Activated naive CD8-positive, alpha-beta T cell (primary cell): ENCODE measurements around the gene SEC24D.
"Not testable (repeated sequence)": the region's sequence is repeated elsewhere in the genome, so short reads cannot be mapped to it uniquely, and the experiment has no call there.

Experiments used
- H3K27ac Mint-ChIP-seq: one replicate; pipeline ENCODE4 v1.8.0; 2021; ENCODE audit warnings: mixed read lengths
- H3K27me3 Mint-ChIP-seq: one replicate; pipeline ENCODE4 v1.8.0; 2021; ENCODE audit warnings: mixed read lengths
- H3K36me3 Mint-ChIP-seq: one replicate; pipeline ENCODE4 v1.8.0; 2021; ENCODE audit warnings: mixed read lengths
- H3K4me1 Mint-ChIP-seq: one replicate; pipeline ENCODE4 v1.8.0; 2021; ENCODE audit warnings: low read depth, mixed read lengths
- H3K4me3 Mint-ChIP-seq: one replicate; pipeline ENCODE4 v1.8.0; 2021; ENCODE audit warnings: mild to moderate bottlenecking, mixed read lengths
- H3K9me3 Mint-ChIP-seq: one replicate; pipeline ENCODE4 v1.8.0; 2021; ENCODE audit warnings: low read depth, mixed read lengths

SEC24D gene

GRCh38 chr4:118776955-118777640, 58.8 kb downstream of the SEC24D start:
- H3K4me3 Mint-ChIP-seq, H3K27ac Mint-ChIP-seq, H3K27me3 Mint-ChIP-seq, H3K36me3 Mint-ChIP-seq, H3K9me3 Mint-ChIP-seq, H3K4me1 Mint-ChIP-seq: not testable (repeated sequence)

GRCh38 chr4:118776157-118776954, 59.6 kb downstream of the SEC24D start:
- Mint-ChIP-seq H3K4me3 (no peak overlapping the region), H3K27ac (no peak overlapping the region), H3K36me3 (peaks cover 2% of the 10 kb centered on the region), H3K4me1 (no peaks in the 10 kb centered on the region), H3K9me3 (no peaks in the 10 kb centered on the region), H3K27me3 (no peaks in the 10 kb centered on the region)

GRCh38 chr4:118775405-118775804, 60.5 kb downstream of the SEC24D start:
- Mint-ChIP-seq H3K36me3 (no peaks in the 10 kb centered on the region), H3K9me3 (no peaks in the 10 kb centered on the region), H3K4me1 (no peaks in the 10 kb centered on the region), H3K4me3 (no peak overlapping the region), H3K27me3 (no peaks in the 10 kb centered on the region), H3K27ac (peak overlapping the region; percentile 37)

GRCh38 chr4:118774989-118775388, 60.9 kb downstream of the SEC24D start:
- Mint-ChIP-seq H3K27me3 (no peaks in the 10 kb centered on the region), H3K9me3 (no peaks in the 10 kb centered on the region), H3K4me3 (no peak overlapping the region), H3K27ac (no peak overlapping the region), H3K4me1 (no peaks in the 10 kb centered on the region), H3K36me3 (peaks cover 2% of the 10 kb centered on the region)

- H3K4me1 Mint-ChIP-seq = no peaks in the 10 kb centered on the region
- H3K4me3 Mint-ChIP-seq = no peak overlapping the region
- peaks cover 2% of the 10 kb centered on the region for H3K36me3 Mint-ChIP-seq
- H3K27ac Mint-ChIP-seq = no peak overlapping the region
- H3K9me3 Mint-ChIP-seq = no peaks in the 10 kb centered on the region
- no peaks in the 10 kb centered on the region for H3K27me3 Mint-ChIP-seq
Observed at GRCh38 chr4:118774321-118774720, 61.6 kb downstream of the SEC24D start.

GRCh38 chr4:118773429-118773792, 62.5 kb downstream of the SEC24D start:
- H3K27ac Mint-ChIP-seq = no peak overlapping the region
- H3K9me3 Mint-ChIP-seq = no peaks in the 10 kb centered on the region
- H3K4me3 Mint-ChIP-seq = no peak overlapping the region

GRCh38 chr4:118772767-118773428, 63.0 kb downstream of the SEC24D start:
- no peaks in the 10 kb centered on the region for H3K27me3 Mint-ChIP-seq
- no peak overlapping the region for H3K27ac Mint-ChIP-seq
- H3K36me3 Mint-ChIP-seq = peaks cover 4% of the 10 kb centered on the region
- H3K4me3 Mint-ChIP-seq = no peak overlapping the region
- H3K9me3 Mint-ChIP-seq = no peaks in the 10 kb centered on the region
- H3K4me1 Mint-ChIP-seq = no peaks in the 10 kb centered on the region

More at GRCh38 chr4:118773429-118773792, 62.5 kb downstream of the SEC24D start:
- H3K36me3 Mint-ChIP-seq = peaks cover 2% of the 10 kb centered on the region
- H3K27me3 Mint-ChIP-seq = no peaks in the 10 kb centered on the region
- no peaks in the 10 kb centered on the region for H3K4me1 Mint-ChIP-seq

- Mint-ChIP-seq H3K4me1 (no peaks in the 10 kb centered on the region), H3K9me3 (no peaks in the 10 kb centered on the region), H3K27ac (no peak overlapping the region), H3K27me3 (no peaks in the 10 kb centered on the region), H3K36me3 (peaks cover 4% of the 10 kb centered on the region), H3K4me3 (no peak overlapping the region)
Observed at GRCh38 chr4:118772081-118772766, 63.7 kb downstream of the SEC24D start.

GRCh38 chr4:118770741-118771187, 65.2 kb downstream of the SEC24D start:
- H3K4me1 Mint-ChIP-seq = no peaks in the 10 kb centered on the region
- peaks cover 4% of the 10 kb centered on the region for H3K36me3 Mint-ChIP-seq

GRCh38 chr4:118769161-118769560, 66.8 kb downstream of the SEC24D start:
- Mint-ChIP-seq H3K9me3 (no peaks in the 10 kb centered on the region), H3K4me3 (no peak overlapping the region), H3K36me3 (peaks cover 4% of the 10 kb centered on the region), H3K27me3 (no peaks in the 10 kb centered on the region), H3K4me1 (no peaks in the 10 kb centered on the region), H3K27ac (no peak overlapping the region)

More at GRCh38 chr4:118770741-118771187, 65.2 kb downstream of the SEC24D start:
- Mint-ChIP-seq H3K27ac (no peak overlapping the region), H3K4me3 (no peak overlapping the region), H3K9me3 (no peaks in the 10 kb centered on the region), H3K27me3 (no peaks in the 10 kb centered on the region)

- no peaks in the 10 kb centered on the region for H3K4me1 Mint-ChIP-seq
Observed at GRCh38 chr4:118767109-118767508, 68.8 kb downstream of the SEC24D start.

GRCh38 chr4:118765399-118765798, 70.5 kb downstream of the SEC24D start:
- H3K4me3 Mint-ChIP-seq = no peak overlapping the region
- H3K4me1 Mint-ChIP-seq = no peaks in the 10 kb centered on the region
- H3K27me3 Mint-ChIP-seq = no peaks in the 10 kb centered on the region
- no peaks in the 10 kb centered on the region for H3K9me3 Mint-ChIP-seq
- H3K27ac Mint-ChIP-seq = no peak overlapping the region
- peaks cover 4% of the 10 kb centered on the region for H3K36me3 Mint-ChIP-seq

More at GRCh38 chr4:118767109-118767508, 68.8 kb downstream of the SEC24D start:
- Mint-ChIP-seq H3K27ac (no peak overlapping the region), H3K36me3 (peaks cover 4% of the 10 kb centered on the region), H3K4me3 (no peak overlapping the region), H3K27me3 (no peaks in the 10 kb centered on the region), H3K9me3 (no peaks in the 10 kb centered on the region)

- H3K36me3 Mint-ChIP-seq = peaks cover 3% of the 10 kb centered on the region
- no peak overlapping the region for H3K4me3 Mint-ChIP-seq
- no peaks in the 10 kb centered on the region for H3K9me3 Mint-ChIP-seq
- no peaks in the 10 kb centered on the region for H3K27me3 Mint-ChIP-seq
- H3K27ac Mint-ChIP-seq = no peak overlapping the region
- H3K4me1 Mint-ChIP-seq = no peaks in the 10 kb centered on the region
Observed at GRCh38 chr4:118762730-118763477, 73.0 kb downstream of the SEC24D start.

- H3K27ac Mint-ChIP-seq = no peak overlapping the region
- no peaks in the 10 kb centered on the region for H3K9me3 Mint-ChIP-seq
- no peak overlapping the region for H3K4me3 Mint-ChIP-seq
- no peaks in the 10 kb centered on the region for H3K4me1 Mint-ChIP-seq
- H3K36me3 Mint-ChIP-seq = peaks cover 3% of the 10 kb centered on the region
- no peaks in the 10 kb centered on the region for H3K27me3 Mint-ChIP-seq
Observed at GRCh38 chr4:118762155-118762554, 73.8 kb downstream of the SEC24D start.
